Right renal pelvis (tissue), 4 donors: ENCODE measurements around the gene USP8. TPM values are rescaled to one million over a fixed set of nuclear protein-coding genes. Genes with fewer than 3 reads are reported as not detected.
"Not testable (repeated sequence)": the region's sequence is repeated elsewhere in the genome, so short reads cannot be mapped to it uniquely, and the experiment has no call there.

Source experiments
- DNase-seq, 4 donors: peaks; one replicate each; pipeline ENCODE4 v3.0.0-alpha.2; 2013; ENCODE audit warnings: low read depth in 4 of 4, low spot score in 3 of 4, missing footprints in 1 of 4
- polyA plus RNA-seq, 4 donors: library from polyadenylated mRNA; unstranded; fragments of 120-200 nt; gene quantifications; one replicate each; pipeline ENCODE4 v1.2.1, GENCODE V29; 2013; ENCODE audit not compliant: insufficient read length in 4 of 4

Gene USP8
- 10 to 100 TPM; 54.6 to 76.9 (median 67.4) TPM for polyA plus RNA-seq

DNA sequence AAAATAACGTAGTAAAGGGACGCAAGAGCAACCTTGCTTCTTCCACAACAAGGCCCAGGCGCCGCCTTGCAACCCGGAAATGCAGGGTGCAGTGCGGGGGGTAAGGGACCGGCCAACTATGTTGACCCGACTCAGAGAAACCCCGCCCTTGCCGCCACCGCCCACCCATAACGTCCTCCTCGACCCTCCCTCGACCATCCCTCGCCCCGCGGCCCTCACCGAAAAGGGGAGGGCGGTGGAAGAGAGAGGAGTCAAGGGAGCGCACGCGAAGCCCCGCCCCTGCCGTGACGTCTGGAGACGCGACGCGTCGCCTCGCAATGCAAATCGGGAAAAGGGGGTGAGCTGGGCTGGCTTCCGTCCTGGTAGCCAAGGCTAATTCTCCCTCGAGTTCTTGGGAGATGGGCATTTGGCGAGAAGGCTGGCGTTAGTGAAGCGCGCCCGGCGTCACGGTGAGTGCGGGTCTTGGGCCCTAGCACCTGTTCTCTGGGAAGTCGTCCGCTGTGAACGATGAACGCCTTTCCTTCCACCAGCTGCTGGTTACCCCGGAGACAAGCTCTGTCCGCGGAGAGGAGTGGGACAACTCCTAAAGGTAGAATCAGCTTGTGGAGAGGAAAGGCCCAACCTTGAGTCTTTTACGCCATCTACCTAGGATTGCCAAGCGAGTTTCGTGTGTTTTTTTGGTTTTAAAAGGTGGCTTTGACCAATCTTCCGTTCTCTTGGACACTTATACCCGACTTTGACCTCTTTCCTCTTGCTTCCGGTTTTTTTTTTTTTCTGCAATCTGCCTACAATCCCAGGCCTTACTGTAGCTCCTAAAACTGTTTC lies at the start of gene USP8:
TSS of gene USP8 (plus strand) at position 340 of the 825 bp plus-strand sequence. CDS start 14,669 bp downstream, outside the sequence.
- peak; percentile 93 to 98 (median 96) for DNase-seq

DNA sequence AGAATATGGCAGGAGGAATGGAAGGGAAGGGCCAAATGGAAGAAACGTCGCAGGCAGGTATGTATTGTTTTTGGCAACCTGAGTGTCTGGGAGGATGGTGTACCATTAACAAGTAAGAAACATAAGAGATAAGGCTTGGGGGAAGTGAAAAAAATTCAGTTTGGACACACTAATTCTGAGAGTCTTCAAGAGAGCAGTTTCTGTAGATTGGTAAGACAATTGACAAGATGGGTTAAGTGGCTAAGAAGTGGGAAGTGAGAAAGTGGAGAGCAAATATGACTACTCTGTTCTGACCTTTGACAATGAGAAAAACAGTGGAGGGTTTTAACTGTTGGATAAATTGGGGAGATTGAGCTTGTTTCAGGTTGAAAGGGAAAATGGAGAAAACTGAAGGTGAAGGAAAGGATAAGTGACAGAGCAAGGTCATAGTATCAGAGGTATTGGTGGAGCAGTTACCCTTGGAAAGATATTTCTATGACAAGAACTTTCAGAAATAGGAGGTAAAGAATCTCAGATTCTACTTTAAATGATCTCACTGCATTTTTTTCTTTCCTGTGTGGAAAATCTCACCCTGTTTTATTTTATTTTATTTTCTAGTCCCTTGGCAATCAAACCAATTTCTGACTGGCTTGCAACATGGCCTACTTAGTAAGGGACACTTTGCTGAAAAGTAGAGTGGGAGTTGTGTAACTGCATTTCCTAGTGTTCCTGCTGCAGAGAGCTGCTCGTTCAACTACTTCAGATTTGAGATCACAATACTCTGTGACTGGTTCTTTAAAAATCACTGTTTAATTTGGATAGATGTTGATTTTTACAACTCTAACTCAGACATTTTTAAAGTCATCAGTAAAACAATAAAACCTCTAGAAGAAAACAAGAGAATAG lies 46.1 kb upstream of the USP8 start:
- DNase-seq: no peak

DNA sequence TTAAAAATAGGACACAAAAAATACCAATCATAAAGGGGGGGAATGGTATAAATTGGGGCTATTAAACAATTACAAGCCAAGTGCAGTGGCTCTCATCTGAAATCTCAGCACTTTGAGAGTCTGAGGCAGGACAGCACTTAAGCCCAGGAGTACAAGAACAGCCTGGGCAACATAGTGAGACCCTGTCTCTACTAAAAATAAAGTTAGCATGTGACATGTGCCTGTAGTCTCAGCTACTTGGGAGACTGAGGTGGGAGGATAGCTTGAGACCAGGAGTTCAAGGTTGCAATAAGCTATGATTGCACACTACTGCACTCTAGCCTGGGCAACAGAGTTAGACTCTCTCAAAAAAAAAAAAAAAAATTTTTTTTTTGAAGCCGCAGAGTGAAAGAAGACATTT lies 45.4 kb upstream of the USP8 start:
- DNase-seq: no peak

DNA sequence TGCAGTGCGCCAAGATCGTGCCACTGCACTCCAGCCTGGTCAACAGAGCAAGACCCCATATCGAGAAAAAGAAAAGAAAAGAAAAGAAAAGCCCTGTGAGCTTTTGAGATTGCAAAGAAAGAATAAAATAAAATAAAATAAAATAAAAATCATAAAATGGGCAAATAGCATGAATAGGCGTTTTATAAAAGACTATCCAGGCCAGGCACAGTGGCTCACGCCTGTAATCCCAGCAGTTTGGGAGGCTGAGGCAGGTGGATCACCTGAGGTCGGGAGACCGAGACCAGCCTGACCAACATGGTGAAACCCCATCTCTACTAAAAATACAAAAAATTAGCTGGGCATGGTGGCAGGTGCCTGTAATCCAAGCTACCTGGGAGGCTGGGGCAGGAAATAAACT lies 44.8 kb upstream of the USP8 start:
- not testable (repeated sequence) for DNase-seq

DNA sequence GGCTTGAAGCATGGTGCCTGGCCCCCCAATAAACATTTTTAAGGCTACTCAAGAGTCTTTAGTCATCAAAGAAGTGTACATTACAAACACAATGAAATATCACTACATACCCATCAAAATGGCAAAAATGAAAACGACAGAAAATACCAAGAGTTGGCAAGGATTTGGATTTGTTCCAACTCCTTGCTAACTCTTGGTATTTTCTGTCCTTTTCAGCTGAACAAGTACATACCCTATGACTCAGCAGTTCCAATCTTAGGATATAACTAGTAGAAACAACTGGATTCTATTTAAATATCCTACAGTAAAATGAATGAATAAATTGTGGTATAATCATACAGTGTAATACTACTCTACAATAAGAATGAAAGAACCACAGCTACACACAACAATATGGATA lies 44.1 kb upstream of the USP8 start:
- no peak for DNase-seq

DNA sequence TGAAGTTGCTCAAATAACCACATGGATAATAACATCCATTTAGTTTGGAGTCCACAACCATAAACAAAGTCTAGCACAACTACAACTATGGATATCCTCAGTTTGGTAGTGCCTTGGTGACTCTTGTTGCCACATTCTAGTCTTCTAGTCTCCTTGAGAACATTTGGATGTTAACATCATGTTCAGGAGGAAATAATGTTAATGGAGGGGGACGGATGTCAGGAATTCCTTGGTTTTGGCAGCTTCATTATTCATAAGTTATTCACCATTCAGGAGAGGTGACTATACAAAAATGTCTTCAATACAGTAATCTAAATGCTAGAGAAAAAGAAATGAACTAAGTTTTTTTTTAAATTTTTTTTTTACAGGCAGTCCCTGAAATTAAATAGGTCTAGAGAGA lies 42.8 kb upstream of the USP8 start:
- DNase-seq: no peak

DNA sequence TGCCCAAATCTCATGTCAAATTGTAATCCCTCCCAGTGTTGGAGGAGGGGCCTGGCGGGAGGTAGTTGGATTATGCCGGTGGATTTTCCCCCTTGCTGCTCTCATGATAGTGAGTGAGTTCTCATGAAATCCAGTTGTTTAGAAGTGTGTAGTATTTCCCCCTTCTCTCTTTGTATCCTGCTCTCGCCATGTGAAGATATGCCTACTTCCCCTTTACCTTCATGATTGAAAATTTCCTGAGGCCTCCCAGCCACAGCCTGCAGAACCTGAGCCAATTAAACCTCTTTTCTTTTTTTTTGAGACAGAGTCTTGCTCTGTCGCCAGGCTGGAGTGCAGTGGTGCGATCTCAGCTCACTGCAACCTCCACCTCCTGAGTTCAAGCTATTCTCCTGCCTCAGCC lies 41.8 kb upstream of the USP8 start:
- not testable (repeated sequence) for DNase-seq

DNA sequence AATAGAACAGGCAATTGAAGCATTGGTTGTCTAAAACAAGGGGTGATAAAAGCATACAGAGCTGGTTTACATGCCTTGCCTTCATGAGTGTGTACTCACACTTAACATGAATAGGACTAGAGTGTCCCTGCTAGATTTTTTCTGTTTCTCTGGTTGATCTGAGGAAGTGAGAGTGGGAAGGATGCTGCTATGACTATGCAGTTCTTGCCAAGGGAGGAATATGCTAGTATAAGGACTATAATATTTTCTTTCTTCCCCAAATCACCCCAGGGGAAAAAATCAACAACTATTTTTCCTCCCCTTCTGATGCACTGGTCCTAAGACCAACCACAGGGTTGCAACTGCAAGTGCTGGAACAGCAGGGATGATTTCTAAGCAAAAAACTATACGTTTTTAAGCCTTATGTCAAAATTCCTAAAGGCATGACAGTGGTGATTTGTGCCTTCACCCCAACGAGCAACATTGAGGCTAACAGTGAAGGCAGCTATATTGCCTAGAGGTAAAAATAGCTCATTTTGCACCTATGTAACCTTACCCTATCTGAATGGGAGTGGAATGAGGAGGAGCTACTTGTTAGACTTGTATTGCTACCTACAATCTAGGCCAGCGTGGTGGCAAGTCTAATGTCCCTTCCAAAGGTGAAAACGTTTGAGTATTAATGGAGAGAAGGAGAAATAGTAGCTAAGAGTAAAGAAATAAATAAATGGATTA lies 33.5 kb upstream of the USP8 start:
- no peak for DNase-seq

DNA sequence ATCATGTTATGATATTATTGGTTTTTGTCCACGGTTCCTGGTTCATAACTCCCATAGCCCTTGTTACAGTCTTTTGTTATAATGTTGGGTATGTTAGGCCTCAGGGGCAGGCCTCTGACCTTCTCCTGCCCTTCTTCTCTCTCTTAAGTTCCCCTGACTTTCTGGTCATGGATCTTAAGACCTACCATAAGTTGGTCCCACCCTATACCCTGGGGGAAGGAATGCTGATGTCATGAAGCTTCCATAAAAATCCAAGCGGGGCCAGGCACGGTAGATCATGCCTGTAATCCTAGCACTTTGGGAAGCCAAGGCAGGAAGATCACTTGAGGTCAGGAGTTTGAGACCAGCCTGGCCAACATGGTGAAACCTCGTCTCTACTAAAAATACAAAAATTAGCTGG lies 32.6 kb upstream of the USP8 start:
- not testable (repeated sequence) for DNase-seq

DNA sequence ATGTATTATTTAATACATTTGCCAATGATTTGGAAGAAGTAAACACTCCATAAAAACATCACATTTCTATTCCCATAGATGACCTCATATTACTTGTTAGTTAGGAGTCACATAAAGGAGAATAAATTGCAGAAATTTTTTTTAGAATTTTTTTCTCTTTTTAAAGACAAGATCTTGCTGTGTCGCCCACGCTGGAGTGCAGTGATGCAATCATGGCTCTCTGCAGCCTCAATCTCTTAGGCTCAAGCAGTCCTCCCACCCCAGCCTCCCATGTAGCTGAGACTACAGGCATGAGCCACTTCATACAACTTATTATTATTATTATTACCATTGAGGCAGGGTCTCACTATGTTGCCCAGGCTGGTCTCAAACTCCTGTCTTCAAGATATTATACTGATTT lies 12.3 kb upstream of the USP8 start:
- DNase-seq: no peak

DNA sequence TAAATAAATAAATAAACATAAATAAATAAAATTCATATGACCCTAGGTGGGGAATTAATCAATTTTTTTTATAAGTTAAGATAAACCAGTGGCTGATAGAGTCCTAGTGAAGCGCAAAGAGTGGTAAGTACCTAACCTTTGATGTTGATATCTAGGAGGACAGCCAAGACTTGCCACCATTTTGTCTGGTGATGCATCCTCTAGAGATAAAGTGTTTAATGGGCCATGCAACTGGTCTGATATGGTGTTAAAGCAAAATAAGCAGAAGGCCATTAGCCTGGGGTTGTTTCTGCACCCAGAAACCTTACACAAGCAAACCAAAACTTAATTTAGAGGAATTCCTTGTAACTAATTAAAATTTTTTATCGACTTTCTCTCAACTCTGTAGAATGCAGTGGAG lies 9.6 kb upstream of the USP8 start:
- DNase-seq: no peak

DNA sequence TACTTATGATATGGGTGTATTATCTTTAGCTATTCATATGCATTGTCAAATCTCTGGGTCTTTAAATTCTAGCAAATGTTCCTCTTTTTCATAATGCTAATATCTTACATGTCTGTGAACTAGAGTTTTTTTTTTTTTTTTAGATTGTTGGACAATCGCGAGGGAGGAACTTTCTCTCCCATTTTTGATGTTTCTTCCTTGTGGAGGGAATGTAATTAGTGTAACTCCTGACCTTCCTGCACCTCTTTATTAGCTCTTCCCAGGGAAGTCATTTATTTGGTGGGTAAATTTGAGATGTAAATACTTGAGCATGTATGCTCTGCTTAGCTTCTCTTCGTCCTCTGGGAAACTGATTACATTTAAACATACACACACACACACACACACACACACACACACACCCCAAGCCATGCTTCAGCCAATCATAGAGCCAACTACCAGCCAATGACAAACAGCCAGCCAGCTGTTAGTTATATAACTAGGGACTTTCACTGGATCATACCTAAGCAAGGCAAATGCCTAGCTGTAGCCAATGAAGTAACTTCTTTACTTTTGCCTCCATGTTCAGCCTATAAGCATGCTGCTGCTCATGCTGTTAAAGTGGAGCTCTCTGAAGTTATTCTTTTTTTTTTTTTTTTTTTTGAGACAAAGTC lies 8.3 kb upstream of the USP8 start:
- no peak for DNase-seq

DNA sequence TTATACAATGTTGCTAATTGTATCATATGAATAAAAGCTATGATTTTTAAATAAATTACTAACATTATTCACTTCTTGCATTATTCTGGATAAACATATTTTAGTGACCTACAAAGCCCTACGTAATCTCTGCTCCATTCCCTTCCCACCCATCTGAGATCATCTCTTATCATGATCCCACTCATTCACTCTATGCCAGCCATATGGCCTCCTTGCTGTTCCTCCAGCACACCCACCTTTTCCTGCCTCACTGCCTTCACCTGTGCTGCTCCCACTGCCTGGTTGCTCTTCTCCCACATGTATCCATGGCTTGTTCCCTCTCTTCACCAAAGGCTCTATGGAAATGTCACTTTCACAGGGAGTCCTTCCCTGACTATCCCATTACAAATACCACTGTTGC lies 7.3 kb upstream of the USP8 start:
- no peak for DNase-seq

DNA sequence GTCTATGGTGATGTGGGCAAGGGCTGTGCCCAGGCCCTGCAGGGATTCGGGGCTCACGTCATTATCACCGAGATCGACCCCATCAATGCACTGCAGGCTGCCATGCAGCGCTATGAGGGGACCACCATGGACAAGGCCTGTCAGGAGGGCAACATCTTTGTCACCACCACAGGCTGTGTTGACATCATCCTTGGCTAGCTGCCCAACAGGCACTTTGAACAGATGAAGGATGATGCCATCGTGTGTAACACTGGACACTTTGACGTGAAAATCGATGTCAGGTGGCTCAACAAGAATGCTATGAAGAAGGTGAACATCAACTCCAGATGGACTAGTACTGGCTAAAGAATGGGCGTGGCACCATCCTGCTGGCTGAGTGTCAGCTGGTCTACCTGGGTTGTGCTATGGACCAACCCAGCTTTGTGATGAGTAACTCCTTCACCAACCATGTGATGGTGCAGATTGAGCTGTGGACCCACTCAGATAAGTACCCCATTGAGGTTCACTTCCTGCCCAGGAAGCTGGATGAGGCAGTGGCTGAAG lies 6.1 kb upstream of the USP8 start:
- DNase-seq: no peak

DNA sequence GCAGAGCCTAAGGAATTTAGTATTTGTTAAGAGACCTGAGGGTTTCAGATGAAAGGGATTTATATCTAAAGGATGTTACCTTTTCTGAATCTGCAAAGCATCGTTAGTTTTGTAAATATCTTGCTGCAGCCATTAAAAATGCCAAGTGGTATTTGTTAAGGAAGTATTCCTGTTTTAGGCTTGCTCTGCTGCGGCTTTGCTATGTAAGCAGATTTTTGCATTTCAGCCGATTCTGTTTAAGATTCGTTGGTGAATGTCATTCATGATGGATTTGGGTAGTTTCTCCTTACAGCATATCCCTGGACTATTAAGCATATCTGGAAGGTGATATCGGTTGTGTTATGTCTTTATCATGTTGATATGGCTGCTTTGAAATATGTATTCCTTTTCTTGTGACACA lies 1.0 kb downstream of the USP8 start:
- no peak for DNase-seq

DNA sequence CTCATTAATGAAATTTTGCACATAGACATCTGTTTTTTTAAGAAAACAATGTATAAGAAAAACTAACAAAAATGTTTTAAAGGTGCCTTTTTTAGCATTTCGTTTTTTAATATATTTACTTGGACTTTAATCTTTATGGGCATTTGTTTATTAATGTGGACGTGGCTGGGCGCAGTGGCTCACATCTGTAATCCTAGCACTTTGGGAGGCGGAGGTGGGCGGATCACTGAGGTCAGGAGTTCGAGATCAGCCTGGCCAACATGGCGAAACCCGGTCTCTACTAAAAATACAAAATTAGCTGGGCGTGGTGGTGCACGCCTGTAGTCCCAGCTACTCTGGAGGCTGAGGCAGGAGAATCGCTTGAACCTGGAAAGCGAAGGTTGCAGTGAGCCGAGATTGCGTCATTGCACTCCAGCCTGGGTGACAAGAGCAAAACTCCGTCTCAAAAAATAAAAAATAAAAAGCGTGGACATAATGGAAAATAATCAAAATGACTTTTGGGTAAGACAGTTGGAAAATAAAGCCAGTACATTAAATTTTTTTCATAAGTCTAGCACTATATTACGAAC lies 1.6 kb downstream of the USP8 start:
- DNase-seq: not testable (repeated sequence)

DNA sequence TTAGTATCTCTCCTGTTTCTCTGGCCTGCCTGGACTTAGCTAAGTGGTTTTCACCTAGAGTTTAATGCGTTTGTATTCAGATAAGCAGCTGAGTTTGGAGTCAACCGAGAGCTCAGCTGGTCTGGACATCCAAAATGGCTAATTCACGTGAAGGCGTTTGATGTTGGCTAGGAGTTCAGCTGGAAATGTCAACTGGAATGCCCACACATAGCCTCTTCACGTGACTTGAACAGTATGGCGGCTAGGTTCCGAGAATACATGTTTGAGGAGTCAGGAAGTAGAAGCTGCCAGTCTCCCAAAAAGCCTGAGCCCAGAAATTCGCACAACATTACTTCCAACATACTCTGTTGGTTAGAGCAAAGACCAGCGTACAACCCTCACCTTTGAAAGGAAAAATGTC lies 2.2 kb downstream of the USP8 start:
- no peak for DNase-seq

DNA sequence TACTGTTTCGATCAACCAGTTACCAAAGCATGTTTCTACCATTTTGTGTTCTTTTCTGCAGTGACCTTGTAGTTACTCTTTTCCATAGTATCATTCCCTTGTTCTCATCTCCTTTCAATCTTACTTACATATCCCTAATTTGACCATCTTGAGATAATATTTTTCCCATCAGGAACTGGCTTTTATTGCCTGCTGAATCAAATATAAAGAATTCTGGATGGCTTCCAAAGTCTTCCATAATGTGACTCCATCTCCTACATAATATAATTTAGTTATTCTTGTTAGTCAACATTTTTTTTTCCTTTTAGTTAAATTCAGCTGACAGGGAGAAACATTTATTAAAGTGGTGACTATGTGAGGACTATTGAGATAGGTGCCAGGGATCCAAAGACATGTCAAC lies 7.0 kb downstream of the USP8 start:
- no peak for DNase-seq

DNA sequence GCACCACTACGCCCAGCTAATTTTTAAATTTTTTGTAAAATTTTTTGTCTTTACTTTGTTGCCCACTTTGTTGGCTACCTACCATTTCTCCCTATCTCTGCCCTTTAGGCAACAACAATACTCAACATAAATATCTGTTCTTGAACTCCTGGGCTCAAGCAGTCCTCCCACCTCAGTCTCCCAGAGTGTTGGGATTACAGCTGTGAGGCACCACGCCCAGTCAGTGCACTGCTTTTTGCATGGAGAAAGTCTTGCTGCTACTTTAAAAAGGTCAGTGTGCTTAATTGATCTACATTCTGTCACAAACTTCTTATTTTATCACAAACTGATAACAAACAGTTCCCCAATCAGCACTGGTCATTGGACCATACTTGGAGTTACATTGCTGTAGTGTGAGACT lies 8.0 kb downstream of the USP8 start:
- no peak for DNase-seq

DNA sequence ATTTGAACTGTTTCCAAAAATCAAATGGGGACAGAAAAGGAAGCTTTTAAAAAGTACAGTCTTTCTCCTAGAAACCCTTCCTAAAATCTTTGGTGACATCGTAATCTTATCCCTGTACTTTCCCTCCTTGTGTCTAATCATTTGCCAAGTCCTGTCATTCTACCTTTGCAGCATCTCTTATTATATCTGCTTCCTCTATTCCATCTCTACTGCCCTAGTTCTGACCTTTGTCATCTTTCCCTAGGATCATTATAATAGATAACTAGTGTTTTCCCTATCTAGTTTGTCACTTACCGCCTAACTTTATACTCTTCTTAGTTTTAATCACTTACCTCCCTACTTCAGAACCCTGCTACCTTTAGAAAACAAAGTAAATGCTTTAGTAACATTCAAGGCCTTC lies 11.6 kb downstream of the USP8 start:
- DNase-seq: no peak
